WERI-Rb-1 (cell line): Measurements from ENCODE around the gene ERGIC2.
"Not testable (repeated sequence)": the region's sequence is repeated elsewhere in the genome, so short reads cannot be mapped to it uniquely, and the experiment has no call there.

Source experiments
- DNase-seq: peaks from one replicate; pipeline ENCODE4 v3.0.0-alpha.2; 2020
- H3K27ac ChIP-seq: fragments of 250-450 bp; sonication (Bioruptor Pico); 2 replicates; pipeline ENCODE4 v1.5.1; 2020; ENCODE audit warnings: mild to moderate bottlenecking, moderate library complexity
- H3K27me3 ChIP-seq: fragments of 250-450 bp; sonication (Bioruptor Pico); 2 replicates; pipeline ENCODE4 v1.5.1; 2021; ENCODE audit warnings: mild to moderate bottlenecking, low read depth, moderate library complexity; ENCODE audit not compliant: insufficient read depth, severe bottlenecking
- H3K36me3 ChIP-seq: fragments of 250-450 bp; sonication (Bioruptor Pico); 2 replicates; pipeline ENCODE4 v1.5.1; 2020; ENCODE audit warnings: mild to moderate bottlenecking, moderate library complexity
- H3K4me3 ChIP-seq: 2 replicates; pipeline ENCODE4 v1.5.1; 2011; ENCODE audit warnings: low read depth, mild to moderate bottlenecking, control low read depth, low read length
- H3K9me3 ChIP-seq: fragments of 250-450 bp; sonication (Bioruptor Pico); 2 replicates; pipeline ENCODE4 v1.5.1; 2021; ENCODE audit warnings: mild to moderate bottlenecking, moderate library complexity; ENCODE audit not compliant: severe bottlenecking
- TF ChIP-seq, protein P1 (sequence below): IDR thresholded peaks from 2 replicates; pipeline ENCODE4 v1.5.1; 2011; ENCODE audit warnings: low read depth, mild to moderate bottlenecking, control low read depth, inconsistent platforms, low read length

ERGIC2 gene

DNA sequence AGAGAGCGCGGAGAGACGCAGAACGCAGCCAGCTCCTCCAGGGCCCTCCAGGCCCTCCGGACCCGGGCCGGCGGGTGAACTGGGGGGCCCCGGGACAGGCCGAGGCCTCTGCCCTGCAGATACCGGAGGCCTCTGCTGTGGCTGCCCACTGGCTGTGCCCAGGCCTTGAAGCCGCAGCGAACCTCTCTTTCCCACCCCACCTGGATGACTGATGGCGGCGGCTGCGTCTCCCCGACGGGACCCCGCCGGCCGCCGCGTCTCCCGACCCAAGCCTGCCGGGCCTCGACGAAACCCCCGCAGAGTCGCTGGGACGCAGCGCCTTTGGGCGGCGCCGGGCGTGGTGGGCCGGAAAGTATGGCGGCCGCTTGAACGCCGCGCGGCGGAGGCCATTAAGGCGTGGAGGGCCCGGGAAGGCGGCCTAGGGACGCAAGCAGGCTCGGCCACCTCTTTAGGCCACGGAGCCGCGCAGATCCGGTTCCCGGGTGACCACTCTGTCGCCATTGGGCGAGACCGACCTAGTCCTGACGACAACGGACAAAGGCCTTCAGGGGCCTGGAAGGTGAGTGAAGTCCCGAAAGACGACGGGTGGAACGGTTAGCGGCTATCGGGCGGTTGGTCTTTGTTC lies 8.4 kb upstream of the ERGIC2 start:
- Histone ChIP-seq H3K36me3 (no peaks in the 10 kb centered on the region), H3K27me3 (no peaks in the 10 kb centered on the region), H3K4me3 (no peak overlapping the region), H3K27ac (no peak overlapping the region), H3K9me3 (no peaks in the 10 kb centered on the region)
- TF ChIP-seq, protein P1, sequence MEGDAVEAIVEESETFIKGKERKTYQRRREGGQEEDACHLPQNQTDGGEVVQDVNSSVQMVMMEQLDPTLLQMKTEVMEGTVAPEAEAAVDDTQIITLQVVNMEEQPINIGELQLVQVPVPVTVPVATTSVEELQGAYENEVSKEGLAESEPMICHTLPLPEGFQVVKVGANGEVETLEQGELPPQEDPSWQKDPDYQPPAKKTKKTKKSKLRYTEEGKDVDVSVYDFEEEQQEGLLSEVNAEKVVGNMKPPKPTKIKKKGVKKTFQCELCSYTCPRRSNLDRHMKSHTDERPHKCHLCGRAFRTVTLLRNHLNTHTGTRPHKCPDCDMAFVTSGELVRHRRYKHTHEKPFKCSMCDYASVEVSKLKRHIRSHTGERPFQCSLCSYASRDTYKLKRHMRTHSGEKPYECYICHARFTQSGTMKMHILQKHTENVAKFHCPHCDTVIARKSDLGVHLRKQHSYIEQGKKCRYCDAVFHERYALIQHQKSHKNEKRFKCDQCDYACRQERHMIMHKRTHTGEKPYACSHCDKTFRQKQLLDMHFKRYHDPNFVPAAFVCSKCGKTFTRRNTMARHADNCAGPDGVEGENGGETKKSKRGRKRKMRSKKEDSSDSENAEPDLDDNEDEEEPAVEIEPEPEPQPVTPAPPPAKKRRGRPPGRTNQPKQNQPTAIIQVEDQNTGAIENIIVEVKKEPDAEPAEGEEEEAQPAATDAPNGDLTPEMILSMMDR, result no peak
- no peak for DNase-seq

DNA sequence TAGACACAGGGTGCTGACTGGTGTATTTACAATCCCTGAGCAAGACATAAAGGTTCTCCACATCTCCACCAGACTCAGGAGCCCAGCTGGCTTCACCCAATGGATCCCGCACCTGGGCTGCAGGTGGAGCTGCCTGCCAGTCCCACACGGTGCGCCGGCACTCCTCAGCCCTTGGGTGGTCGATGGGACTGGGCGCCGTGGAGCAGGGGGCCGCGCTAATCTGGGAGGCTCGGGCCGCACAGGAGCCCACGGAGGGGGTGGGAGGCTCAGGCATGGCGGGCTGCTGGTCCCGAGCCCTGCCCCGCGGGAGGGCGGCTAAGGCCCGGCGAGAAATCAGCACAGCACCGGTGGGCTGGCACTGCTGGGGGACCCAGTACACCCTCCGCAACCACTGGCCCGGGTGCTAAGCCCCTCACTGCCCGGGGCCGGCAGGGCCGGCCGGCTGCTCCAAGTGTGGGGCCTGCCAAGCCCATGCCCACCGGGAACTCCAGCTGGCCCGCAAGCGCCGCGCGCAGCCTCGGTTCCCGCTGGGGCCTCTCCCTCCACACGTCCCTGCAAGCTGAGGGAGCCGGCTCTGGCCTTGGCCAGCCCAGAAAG lies 5.2 kb upstream of the ERGIC2 start:
- not testable (repeated sequence) for H3K27me3 ChIP-seq, H3K4me3 ChIP-seq, DNase-seq, H3K36me3 ChIP-seq, H3K9me3 ChIP-seq, H3K27ac ChIP-seq

DNA sequence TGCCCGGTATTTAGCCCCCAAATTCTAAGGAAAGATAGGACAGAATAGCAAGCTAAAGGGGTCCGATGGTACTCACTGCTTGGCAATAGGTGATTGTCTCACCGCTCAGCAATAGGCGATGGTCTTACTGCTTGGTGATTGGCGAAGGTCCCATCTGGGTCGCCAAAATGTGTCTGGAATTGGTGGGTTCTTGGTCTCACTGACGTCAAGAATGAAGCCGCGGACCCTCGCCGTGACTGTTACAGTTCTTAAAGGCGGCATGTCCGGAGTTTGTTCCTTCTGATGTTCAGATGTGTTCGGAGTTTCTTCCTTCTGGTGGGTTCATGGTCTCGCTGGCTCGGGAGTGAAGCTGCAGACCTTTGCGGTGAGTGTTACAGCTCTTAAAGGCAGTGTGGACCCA lies 4.2 kb upstream of the ERGIC2 start:
- not testable (repeated sequence) for H3K36me3 ChIP-seq, DNase-seq, H3K9me3 ChIP-seq, H3K27me3 ChIP-seq, H3K4me3 ChIP-seq, H3K27ac ChIP-seq

DNA sequence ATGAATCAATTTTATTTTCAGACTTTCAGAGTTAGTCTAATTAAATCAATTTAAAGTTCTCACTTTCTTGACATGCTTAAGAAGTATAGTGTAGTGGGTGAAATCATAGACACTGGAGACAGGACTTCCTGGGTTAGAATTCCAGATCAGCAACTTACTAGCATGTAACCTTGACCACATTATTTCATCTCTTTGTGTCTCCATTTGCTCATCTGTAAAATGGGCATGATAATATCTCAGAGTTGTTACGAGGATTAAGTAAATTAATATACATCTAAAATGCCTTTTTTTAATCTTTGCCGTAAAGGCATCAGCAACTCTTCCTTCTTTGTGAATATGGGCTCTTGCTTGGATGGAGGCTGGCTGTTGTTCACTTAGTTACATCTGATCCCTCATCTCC lies 1.3 kb upstream of the ERGIC2 start:
- Histone ChIP-seq H3K27ac (no peak overlapping the region), H3K36me3 (peaks cover 14% of the 10 kb centered on the region; the same call in 1 of the 2 replicates), H3K9me3 (no peaks in the 10 kb centered on the region), H3K4me3 (no peak overlapping the region), H3K27me3 (no peaks in the 10 kb centered on the region)
- no peak for DNase-seq
- TF ChIP-seq, protein P1, result no peak

DNA sequence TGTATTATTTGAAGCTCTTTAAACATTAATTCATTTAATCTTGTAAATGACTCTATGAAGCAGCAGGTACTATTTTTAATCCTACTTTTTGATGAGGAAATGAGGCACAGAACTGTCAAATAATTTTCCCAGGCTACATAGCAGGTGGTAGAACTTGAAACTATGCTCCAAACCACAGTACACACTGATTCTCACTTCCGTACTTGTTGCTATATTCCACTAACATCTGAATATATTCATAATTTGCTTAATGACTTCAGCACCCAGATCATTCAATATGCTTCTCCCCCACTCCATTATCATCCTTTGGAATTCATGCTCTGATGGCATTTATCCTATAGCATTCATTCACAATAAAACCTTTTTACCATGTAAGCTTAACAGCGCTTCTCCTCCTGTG lies 4.9 kb downstream of the ERGIC2 start:
- DNase-seq, result no peak

DNA sequence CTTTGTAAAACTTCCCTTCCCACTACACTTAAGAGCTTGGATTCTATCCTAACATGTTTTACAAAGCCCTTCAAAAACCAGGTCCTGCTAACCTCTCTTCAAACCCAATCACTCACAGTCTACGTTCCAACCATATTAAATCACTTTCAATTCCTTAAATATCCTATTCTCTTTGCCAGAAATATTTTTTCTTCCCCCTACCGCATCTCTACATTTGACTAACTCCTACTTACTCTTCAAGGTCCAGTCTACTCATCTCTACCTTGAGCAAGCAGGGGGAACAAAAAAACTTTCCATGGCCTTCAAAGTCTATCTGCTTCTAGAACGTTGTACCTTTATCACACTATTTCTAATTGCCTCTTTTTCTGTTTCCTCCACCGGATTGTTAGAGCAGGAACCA lies 6.1 kb downstream of the ERGIC2 start:
- no peak for DNase-seq
- no peak overlapping the region for H3K27ac ChIP-seq
- H3K4me3 ChIP-seq, result no peak overlapping the region
- H3K9me3 ChIP-seq, result no peaks in the 10 kb centered on the region
- TF ChIP-seq, protein P1, result no peak
- H3K27me3 ChIP-seq, result no peaks in the 10 kb centered on the region
- H3K36me3 ChIP-seq, result peaks cover 23% of the 10 kb centered on the region

More for the DNA sequence above, 4.9 kb downstream of the ERGIC2 start:
- TF ChIP-seq, protein P1, result no peak
- Histone ChIP-seq H3K27me3 (no peaks in the 10 kb centered on the region), H3K27ac (no peak overlapping the region), H3K9me3 (no peaks in the 10 kb centered on the region), H3K4me3 (no peak overlapping the region), H3K36me3 (peaks cover 20% of the 10 kb centered on the region)

DNA sequence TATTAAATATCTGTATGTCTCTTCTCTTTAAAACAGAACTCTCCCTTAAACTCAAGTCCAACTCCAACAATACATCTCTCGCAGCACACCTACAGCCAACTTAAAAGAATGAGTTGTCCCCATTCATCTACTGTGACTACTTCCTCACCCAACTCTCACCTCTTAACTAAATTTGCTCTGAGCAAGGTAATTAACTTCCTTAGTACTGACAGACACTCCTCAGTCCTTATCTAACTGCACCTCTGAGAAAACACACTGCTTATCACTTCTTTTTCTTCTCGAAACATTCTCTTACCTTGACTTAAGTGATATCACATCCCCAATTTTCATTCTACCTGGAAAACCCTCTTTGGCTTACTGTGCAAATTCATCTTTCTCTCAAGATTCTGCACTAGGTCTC lies 7.0 kb downstream of the ERGIC2 start:
- no peak overlapping the region for H3K4me3 ChIP-seq
- no peak for DNase-seq

More for the DNA sequence above, 7.0 kb downstream of the ERGIC2 start:
- TF ChIP-seq, protein P1, result no peak
- peaks cover 30% of the 10 kb centered on the region for H3K36me3 ChIP-seq
- H3K9me3 ChIP-seq, result no peaks in the 10 kb centered on the region
- no peaks in the 10 kb centered on the region for H3K27me3 ChIP-seq
- H3K27ac ChIP-seq, result no peak overlapping the region
